Mesenteric fat pad (tissue), 1 donor: ENCODE measurements around the gene KLHL21. TPM values are rescaled to one million over a fixed set of nuclear protein-coding genes. Genes with fewer than 3 reads are reported as not detected.

Experiments used
- DNase-seq: peaks from one replicate; pipeline ENCODE4 v3.0.0-alpha.2; 2020; ENCODE audit warnings: low spot score
- total RNA-seq: library from RNA; stranded (reverse); fragmentation: NEBNext Ultra II Directional; extraction: Animal tissue kit (Norgen Biotek cat#: 25700); gene quantifications from one replicate; pipeline ENCODE4 v1.2.1, GENCODE V29; 2021
- donor health status: DM: yes; HTN: yes; CAD: no.

Gene KLHL21
- total RNA-seq, 1 donor from 2014 or later: 23.4 TPM

- DNase-seq: no peak
Observed at GRCh38 chr1:6625584-6626149, 23.0 kb upstream of the KLHL21 start.

GRCh38 chr1:6624710-6625583, 22.3 kb upstream of the KLHL21 start, which contains the start of gene THAP3:
Gene THAP3, plus strand, starts transcription at chr1:6624868. Its CDS starts 351 bp downstream, at chr1:6625219.
- peak; percentile 96 for DNase-seq

- DNase-seq: no peak
Observed at GRCh38 chr1:6623269-6623965, 20.7 kb upstream of the KLHL21 start.

- no peak for DNase-seq
Observed at GRCh38 chr1:6622396-6623152, 19.9 kb upstream of the KLHL21 start.

- DNase-seq: no peak
Observed at GRCh38 chr1:6621429-6622391, 19.0 kb upstream of the KLHL21 start.

GRCh38 chr1:6619045-6619444, 16.4 kb upstream of the KLHL21 start:
- DNase-seq: no peak

- DNase-seq: no peak
Observed at GRCh38 chr1:6614929-6615785, 12.5 kb upstream of the KLHL21 start.

GRCh38 chr1:6614019-6614928, 11.6 kb upstream of the KLHL21 start:
- no peak for DNase-seq

- peak; percentile 100 for DNase-seq
Observed at GRCh38 chr1:6613361-6614018, 10.8 kb upstream of the KLHL21 start, which contains the start of gene PHF13. Gene PHF13, plus strand, starts transcription at chr1:6613731. Its CDS starts 336 bp downstream, at chr1:6614067.

- DNase-seq: no peak
Observed at GRCh38 chr1:6612641-6613360, 10.1 kb upstream of the KLHL21 start.

GRCh38 chr1:6603915-6604558, 1.4 kb upstream of the KLHL21 start:
- no peak for DNase-seq

GRCh38 chr1:6603238-6603914, 707 bp upstream of the KLHL21 start:
- no peak for DNase-seq

- DNase-seq: no peak
Observed at GRCh38 chr1:6601923-6602668, 573 bp downstream of the KLHL21 start.

GRCh38 chr1:6601049-6601922, 1.4 kb downstream of the KLHL21 start:
- DNase-seq: no peak
